Liver (tissue), 3 donors: ENCODE measurements around the gene GPR150.

ENCODE experiments used
- ATF3 ChIP-seq: IDR thresholded peaks from 2 replicates; pipeline ENCODE4 v1.6.1; 2016; ENCODE audit warnings: antibody characterized with exemption
- CTCF ChIP-seq: fragments of 150-350 bp; IDR thresholded peaks from 2 replicates; pipeline ENCODE4 v1.5.1; 2017; ENCODE audit warnings: improper control_type of control experiment, low read depth, low read length; ENCODE audit not compliant: missing input control
- EGR1 ChIP-seq, 2 donors: IDR thresholded peaks; 2 replicates each; pipeline ENCODE4 v1.6.1; 2016 to 2018; ENCODE audit warnings: antibody characterized with exemption in 2 of 2, low read depth in 2 of 2
- FOXA1 ChIP-seq: IDR thresholded peaks from 2 replicates; pipeline ENCODE4 v1.6.1; 2016; ENCODE audit warnings: antibody characterized with exemption
- JUND ChIP-seq, 2 donors: IDR thresholded peaks; 2 replicates each; pipeline ENCODE4 v1.6.1; 2016; ENCODE audit warnings: antibody characterized with exemption in 2 of 2
- RAD21 ChIP-seq, 2 donors: IDR thresholded peaks; 2 replicates each; pipeline ENCODE4 v1.6.1; 2016; ENCODE audit warnings: antibody characterized with exemption in 2 of 2, mild to moderate bottlenecking in 2 of 2
- RXRA ChIP-seq, 2 donors: IDR thresholded peaks; 2 replicates each; pipeline ENCODE4 v1.6.1; 2017 to 2018; ENCODE audit warnings: antibody characterized with exemption in 2 of 2, mild to moderate bottlenecking in 1 of 2
- SP1 ChIP-seq: IDR thresholded peaks from 2 replicates; pipeline ENCODE4 v1.6.1; 2018; ENCODE audit warnings: antibody characterized with exemption, mild to moderate bottlenecking
- TAF1 ChIP-seq: conservative IDR thresholded peaks from 2 replicates; pipeline ENCODE4 v1.6.1; 2016; ENCODE audit warnings: antibody characterized with exemption, mild to moderate bottlenecking
- YY1 ChIP-seq: IDR thresholded peaks from 2 replicates; pipeline ENCODE4 v1.6.1; 2016; ENCODE audit warnings: antibody characterized with exemption, mild to moderate bottlenecking
- TF ChIP-seq, protein P1 (sequence below): IDR thresholded peaks from 2 replicates; pipeline ENCODE4 v1.6.1; 2016; ENCODE audit warnings: antibody characterized with exemption
- donor health status: healthy.
- donor health status: healthy.

DNA sequence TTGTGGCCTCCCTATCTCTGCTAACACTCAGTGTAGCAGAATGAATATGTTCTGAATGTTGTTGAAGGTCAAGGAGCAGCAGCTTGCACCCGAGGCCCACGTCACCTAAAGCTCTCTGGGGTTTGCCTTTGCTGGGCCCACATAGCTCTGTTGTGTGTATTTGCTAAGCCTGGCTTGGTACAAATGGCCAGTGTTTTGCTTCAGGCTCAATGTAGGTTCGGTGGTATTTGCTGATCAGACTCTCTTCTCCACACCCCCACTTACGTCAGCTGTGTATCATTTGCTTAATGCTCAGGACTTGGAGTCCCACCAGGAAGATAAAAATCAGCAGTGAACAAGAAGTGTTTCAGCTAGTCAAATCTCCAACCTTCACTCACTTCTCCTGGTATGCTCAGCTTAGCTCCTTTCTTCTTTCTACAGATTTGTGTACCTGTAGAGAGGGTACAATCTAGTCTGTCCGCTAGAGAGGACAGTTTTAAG, 21.9 kb downstream of the GPR150 start:
- TF ChIP-seq CTCF: no peak
- TF ChIP-seq, protein P1, sequence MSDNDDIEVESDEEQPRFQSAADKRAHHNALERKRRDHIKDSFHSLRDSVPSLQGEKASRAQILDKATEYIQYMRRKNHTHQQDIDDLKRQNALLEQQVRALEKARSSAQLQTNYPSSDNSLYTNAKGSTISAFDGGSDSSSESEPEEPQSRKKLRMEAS: peak; percentile 58
- peak in 1 of 2 donors; percentile 64 for TF ChIP-seq RAD21 (IDR thresholded peaks at IDR 0.05)
- peak; percentile 80 to 83 for TF ChIP-seq RXRA (IDR thresholded peaks at IDR 0.05)
- TF ChIP-seq EGR1 (IDR thresholded peaks at IDR 0.05; ENCODE audit: low read depth in 2 of 2): peak in 1 of 2 donors; percentile 9
- peak; percentile 98 for TF ChIP-seq SP1
- peak; percentile 63 for TF ChIP-seq FOXA1
- peak; percentile 87 to 93 for TF ChIP-seq JUND (IDR thresholded peaks at IDR 0.05)
- TF ChIP-seq YY1: peak; percentile 93
- TF ChIP-seq TAF1: peak; percentile 91
- peak; percentile 77 for TF ChIP-seq ATF3
